SW 1271 (cell line): ENCODE results near the gene ZBTB40.

Experiments
- DNase-seq, 2 experiments: peaks; one replicate each; lab custom pipeline; 2025; lab: John Stamatoyannopoulos, UW

Gene ZBTB40

DNA sequence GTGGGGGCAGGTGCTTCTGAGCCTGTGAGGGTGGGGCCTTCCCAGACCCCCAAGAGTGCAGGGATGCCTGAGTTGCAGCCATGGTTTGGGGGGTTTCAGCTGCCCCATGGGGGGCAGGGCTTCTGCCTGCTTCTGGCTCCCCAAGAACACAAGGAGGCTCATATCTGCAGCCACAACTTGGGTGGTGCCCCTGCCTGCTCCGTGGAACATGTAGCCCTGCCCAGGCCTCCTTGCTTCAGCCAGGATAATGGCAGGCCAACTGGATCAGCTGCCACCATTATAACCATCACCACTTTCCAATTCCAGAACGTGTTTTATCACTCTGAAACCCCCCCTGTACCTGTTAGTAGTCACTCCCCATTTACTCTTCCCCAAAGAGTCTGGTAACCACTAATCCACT, 14.0 kb downstream of the ZBTB40 start:
- DNase-seq: no peak

DNA sequence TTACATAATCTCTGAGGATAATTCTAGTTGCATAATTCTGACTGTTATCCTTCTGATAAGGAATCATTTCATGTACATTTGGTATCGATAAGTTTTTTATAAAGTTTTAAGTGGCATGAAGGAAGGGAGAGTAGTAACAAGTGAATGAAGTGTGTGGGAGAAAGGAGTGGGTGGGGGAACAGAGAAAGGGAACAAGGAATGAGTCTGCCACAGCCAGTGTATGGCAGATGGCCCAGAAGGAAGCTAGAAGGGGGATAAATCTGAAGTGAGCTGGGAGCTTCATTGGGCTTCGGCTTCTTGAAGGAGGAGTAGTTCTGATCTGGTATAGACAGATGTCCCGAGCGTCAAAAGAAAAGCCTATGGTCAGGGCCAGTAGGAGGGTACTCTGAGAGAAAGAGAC, 18.6 kb downstream of the ZBTB40 start:
- no peak for DNase-seq

DNA sequence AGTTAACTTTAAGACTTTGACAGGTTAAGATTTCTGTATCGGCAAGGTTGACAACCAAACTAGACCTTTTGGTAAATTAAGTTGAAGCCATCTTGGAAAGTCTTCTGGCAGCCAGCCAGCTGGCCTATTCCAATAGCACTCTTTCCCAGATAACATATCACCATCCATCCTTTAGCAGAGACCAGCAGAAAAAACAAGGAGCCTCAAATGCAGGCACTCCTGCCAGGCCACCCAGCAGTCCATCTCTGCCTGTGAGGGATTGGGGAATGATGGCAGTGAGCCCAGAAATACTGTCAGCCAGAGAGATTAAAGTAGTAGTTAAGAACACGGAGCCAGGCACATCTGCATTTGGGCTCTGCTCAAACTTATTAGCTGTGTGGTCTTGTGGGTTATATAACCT, 19.4 kb downstream of the ZBTB40 start:
- no peak for DNase-seq

DNA sequence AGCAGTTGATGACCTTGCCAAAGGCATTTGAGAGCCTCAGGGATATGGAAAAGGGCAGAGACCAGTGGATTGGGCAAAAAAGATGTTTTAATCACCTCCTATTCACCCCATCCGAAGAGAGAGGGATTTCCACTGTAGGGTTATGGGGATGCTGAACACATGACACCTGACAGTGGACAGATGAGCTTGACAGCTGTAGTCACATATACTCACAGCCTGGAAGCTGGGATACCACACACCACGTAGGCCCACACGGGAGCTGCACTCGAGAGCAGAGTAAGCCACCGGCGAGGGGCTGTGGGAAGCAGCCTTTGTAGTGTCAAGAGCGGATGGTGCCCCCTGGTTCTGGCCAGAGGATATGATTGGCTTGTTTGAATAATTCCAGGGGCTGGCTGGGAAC, 20.0 kb downstream of the ZBTB40 start:
- DNase-seq: no peak

DNA sequence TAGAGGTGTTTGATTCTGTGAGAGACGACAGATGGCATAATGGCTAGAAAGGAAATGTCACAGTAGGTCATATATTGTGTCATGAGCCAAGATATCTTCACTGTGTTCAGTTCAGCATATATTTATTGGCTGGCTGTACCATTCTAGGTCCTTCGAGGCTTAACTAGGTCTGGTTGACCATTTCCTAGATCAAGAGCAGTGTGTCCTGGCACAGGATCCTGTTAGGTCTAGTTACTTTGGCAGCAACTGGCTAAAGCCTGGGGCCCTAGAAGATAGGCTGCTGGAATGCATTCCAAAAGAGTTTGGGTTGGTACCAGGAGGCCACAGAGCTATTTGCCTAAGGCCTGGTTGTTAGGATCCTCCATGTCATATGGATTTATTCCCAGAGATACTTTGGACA, 20.9 kb downstream of the ZBTB40 start:
- DNase-seq: no peak

DNA sequence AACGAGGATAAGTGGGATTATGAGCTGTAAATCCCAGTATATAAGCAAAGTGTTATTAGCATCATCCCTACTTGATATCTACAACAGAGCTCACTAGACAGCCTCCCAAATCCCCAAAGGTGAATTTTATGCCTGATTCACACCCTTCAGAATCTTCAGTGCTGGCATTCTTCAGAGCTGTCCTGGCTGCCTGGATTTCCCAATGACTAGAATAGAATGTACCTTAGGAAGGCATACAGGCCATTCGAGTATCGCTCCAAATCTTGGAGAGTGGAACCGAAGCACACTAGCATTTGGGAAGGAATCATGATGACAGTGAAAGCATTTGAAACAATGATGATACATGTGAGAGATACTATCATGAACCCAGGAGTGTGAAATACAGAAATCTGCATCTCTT, 22.3 kb downstream of the ZBTB40 start:
- DNase-seq: no peak

DNA sequence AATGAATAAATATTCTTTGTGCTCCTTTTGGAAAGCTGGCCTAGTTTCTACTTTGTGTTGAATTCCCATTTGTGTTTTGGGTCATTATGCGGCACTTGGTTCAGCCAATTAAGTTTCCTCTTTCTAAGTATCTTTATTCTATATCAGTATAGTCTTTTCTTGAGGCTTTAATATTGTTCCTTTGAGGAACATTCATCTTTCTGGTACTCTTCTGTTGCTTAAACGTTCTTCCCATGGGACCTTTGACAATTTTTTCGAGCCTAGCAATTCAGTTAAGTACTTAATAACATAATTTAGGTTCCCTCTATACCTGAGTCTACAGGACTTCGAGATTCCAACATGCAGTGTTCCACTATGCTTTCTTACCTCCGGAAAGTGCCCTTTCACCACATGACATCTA, 24.9 kb downstream of the ZBTB40 start:
- DNase-seq: no peak

DNA sequence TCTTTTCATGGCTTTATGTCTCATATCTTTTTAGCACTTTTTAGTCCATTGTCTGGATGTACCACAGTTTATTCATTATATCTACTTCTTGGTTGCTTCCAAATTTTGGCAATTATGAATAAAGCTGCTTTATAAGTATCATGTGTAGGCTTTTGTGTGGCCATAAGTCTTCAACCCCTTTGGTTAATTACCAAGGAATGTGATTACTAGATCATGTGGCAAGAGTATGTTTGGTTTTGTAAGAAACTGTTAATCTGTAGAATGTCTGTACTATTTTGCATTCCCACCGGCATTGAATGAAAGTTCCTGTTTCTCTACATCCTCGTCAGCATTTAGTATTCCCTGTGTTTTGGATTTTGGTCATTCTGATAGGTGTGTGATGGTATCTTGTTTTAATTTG, 31.5 kb downstream of the ZBTB40 start:
- no peak for DNase-seq

DNA sequence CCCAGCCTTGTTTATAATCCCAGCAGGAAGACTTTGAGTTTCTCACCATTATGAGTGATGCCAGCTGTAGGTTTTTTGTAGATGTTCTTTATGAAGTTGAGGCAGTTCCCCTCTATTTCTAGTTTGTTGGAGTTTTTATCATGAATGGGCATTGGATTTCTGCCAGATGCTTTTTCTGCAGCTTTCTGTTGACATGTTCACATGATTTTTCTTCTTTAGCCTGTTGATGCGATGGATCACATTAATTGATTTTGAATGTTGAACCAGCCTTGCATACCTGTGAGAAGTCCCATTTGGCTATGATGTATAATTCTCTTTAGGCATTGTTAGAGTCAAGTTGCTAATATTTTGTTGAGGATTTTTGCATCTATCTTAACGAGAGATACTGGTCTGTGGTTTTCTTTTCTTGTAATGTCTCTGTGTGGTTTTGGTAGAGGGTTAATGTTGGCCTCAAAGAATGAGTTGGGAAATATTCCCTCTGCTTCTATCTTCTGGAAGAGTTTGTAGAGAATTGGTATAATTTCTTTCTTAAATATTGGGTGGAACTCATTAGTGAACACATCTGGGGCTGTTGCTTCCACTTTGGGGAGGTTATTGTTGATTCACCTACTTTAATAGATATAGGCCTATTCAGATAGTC, 33.2 kb downstream of the ZBTB40 start:
- DNase-seq: no peak

DNA sequence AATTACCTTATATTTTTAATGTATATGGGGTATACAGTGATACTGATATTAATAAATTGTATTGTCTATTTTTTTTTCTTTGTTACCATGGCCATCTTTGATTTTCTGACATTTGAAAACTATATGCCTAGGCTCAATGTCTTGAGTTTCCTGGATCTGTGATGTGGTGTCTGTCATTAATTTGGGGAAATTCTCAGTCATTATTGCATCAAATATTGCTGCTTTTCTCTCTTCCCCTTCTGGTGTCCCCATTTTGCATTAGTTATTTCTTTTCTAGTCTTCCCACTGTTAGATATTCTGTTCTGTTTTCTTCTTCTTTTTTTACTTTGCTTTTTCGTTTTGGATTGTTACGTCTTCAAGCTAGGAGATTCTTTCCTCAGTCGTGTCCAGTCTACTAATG, 33.8 kb downstream of the ZBTB40 start:
- DNase-seq: no peak

DNA sequence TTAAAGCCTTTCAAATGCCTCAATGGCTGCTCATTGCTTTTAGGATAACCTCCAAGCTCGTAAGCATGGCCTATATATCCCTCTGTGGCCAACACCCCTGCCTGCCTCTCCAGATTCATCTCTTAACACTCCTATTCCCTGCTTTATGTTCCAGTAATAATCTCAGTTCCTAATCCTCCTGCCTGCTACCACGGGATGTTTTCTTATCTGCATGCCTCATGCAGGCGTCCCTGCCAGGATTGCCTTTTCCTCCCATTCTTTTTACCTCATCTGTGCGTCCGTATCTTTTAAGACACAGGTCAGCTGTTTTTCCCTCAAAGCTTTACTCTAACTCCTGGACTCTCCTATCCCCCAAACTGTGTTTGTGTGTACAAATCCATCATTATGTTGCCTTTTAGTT, 36.1 kb downstream of the ZBTB40 start:
- DNase-seq: no peak

DNA sequence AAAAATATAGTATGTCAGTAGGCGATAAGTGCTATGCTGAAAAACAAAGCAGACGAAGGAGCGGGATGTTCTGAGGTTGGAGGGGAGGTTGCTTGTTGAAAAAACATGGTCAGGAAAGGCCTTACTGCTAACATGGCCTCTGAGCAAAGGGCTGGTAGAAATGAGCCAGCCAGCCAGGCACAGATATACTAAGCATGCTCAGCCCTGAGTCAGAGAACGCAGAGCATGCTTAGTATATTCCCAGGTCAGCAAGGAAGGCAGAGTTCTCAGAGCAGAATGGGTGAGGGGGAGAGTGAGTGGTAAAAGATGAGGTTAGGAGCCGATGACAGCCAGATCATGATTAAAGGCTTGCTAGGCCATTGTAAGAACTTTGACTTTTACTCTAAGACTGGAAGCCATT, 36.7 kb downstream of the ZBTB40 start:
- DNase-seq: no peak

DNA sequence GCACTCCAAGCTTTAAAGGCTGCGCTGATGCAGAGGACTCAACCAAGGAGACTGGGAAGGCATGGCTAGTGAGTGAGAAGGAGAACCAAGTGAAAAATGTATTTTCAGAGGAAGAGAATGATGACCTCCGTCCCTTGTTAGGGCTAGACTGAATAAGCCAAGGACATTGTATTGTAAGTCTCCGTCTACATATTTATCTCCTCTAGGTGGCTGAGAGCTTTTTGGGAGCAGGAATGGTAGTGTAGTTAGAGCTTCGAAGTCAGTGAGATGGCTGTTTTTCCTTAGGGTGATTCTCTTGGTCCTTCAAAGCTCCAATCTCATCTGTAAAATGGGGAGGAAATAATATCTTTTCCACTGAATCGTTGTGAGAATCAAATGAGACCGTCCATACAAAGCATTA, 37.6 kb downstream of the ZBTB40 start:
- DNase-seq: no peak

DNA sequence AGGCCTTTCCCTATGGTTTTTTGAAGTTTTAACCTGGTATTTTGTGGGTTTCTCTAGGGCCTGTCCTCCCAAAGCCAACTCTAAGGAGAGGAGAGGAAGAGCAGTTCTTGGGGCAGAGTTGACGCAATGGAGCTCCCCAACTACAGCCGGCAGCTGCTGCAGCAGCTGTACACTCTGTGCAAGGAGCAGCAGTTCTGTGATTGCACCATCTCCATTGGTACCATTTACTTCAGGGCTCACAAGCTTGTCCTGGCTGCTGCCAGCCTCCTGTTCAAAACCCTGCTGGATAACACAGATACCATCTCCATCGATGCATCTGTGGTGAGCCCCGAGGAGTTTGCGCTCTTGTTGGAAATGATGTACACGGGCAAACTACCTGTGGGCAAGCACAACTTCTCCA, 38.2 kb downstream of the ZBTB40 start:
- DNase-seq: no peak

DNA sequence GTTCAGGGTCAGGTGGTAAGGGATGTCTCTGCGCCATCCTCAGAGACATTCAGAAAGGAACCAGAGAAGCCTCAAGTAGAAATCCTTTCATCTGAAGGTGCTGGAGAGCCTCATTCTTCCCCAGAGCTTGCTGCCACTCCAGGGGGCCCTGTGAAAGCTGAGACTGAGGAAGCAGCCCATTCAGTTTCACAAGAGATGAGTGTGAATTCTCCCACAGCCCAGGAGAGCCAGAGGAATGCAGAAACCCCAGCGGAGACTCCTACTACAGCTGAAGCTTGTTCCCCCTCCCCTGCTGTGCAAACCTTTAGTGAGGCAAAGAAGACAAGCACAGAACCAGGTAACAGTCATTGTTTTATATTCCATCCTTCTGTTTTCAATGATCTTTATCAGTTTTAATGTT, 38.7 kb downstream of the ZBTB40 start:
- no peak for DNase-seq

DNA sequence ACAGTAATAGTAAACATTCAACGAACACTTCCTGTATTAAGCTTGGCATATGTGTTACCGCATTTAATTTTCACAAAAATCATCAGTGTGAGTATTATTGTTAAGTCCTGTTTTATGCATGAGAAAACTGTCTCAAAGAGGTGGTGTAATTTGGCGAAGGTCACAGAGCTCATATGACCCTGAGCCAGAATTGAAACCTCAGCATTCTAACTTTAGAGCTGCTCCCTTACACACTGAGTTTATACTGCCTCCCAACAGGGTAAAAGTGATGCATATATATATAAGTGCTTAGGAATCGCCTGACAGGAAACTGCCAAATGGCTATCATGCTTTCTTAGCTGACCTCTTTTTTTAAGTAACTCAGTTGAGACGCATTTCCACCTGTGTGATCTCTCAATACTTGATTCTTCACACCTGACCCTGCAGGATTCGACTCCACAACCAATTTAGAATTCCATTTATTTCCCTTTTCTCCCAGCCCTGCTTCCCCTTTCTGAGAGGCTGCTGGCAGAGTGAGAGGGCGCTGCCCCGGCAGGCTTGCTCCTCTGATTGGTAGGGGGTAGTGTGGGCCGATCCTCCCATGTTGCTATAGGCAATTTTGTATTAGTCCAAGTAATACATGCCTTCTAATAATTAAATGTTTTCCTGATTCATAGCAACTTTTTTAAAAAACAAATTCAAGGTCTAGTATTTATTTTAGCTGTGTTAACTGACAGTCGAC, 40.5 kb downstream of the ZBTB40 start:
- DNase-seq: no peak

DNA sequence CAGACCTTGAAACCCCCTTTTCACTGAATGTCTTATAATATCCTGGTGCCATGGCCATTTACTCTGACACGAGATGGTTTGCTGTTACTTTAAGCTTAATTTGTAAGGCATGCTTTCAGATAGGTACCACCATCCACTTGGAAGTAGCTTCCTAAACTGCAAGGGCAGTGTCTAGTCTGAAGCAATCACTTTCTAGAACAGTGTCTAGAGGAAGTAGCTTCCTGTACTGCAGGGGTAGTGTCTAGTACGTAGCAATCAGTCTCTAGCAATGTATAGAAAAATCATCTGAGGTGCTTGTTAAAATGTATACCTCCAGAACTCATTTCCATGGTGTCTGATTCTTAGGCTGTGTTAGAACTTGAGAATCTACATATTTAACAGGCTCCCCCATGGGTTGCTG, 42.5 kb downstream of the ZBTB40 start:
- DNase-seq: no peak

DNA sequence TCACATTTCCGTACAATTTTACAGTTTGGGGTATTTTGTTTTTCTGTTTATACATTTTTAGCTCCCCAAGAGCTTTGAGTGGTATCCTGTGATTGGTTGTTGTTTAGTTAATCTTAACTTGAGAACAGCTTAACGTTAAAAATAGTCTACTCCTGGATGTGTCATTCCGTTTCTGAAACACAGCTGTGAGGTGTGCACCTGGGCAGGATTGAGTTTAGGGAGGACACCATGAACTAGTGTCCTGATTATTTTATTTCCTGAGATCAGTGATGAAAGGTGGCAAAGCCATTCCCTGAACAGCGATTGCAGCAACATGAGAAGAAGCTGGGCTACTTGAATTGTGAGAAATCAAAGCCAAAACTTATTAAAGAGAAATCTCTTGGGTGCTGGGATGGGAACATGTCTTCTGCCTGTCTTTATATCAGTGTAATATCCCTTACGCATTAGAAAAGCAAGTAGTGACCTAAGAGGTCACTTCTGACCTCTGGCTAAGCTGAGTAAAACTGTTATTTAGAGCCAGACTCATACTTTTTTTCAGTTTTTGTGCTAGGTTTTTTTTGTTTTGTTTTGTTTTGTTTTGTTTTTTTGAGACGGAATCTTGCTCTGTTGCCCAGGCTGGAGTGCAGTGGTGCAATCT, 43.4 kb downstream of the ZBTB40 start:
- no peak for DNase-seq

DNA sequence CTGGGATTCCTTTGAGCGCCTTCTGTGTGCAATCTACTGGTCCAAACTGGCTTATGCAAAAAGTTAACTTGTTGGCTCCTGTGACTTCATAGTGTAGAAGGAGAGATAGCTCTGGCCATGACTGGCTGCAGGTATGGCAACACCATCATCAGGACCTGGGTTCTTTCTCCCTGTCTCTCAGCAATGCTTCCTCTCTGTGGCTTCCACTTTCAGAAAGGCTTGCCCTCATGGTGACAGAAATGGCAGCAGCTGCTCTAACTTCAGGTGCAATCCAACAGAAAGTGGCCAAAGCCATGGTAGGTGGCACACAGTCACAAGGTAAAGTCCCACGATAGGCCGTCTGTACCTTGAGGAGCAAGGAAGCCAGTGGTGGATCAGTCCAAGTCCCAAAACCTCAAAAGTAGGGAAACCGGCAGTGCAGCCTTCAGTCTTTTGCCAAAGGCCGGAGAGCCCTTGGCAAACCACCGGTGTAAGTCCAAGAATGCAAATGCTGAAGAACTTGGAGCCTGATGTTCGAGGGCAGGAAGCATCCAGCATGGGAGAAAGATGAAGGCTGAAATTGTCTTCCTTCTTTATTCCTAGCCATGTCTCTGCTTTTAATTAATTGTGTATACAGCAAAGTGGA, 45.0 kb downstream of the ZBTB40 start:
- DNase-seq: no peak

DNA sequence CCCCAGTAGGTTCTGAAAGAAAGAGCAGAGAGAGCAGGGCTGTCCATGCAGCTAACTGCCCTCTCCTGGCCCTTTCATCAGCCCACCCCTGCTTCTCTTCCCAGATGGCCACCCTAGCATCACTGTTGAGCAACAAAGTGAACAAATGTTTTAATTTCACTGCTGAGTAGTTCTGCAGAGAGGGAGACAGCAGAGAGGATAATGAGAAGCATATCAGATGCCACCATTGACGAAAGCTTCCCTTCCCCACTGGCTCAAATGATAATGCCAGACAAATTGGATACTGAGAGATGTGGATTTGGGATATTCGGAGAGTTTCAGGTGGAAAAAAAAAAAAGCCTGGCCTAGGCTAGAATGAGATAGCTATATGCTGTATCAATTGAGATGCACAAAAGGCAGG, 46.8 kb downstream of the ZBTB40 start:
- DNase-seq: no peak

DNA sequence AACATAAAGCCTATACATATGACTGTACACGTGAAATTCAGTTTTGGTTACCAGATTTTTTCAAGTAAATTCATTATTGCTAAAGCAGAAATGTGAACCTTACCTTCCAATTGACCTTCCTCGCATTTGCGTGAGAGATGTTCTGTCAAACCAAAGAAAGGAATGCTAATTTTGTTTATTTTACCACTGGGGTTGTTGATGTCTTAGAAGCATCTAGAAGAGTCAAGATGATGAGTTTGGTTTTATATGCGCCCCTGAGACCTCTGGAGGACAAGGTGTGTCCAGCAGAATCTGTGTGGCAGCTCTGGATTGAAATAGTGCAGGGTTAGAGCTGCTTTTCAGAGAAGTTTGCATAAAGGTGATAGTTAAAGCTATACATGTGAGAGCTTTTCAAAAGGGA, 48.4 kb downstream of the ZBTB40 start:
- no peak for DNase-seq

DNA sequence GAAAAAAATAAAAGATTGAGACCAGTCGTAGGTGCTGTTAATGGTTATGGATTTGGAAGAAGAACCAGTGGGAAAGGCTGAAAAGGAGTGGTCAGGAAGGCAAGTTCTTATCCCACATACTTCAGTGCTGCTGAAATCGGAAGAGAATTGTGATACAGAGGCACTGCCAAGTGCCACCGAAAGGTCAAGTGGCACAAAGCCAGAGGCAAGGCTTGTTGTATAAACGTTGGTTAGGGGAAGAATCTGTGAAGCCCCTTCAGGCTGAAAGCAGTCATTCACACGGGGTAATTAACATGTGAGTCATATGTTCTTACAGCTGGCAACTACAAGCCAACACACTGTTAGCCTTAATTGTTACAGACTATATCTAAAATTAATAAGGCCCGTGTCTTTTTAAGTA, 48.8 kb downstream of the ZBTB40 start:
- no peak for DNase-seq

DNA sequence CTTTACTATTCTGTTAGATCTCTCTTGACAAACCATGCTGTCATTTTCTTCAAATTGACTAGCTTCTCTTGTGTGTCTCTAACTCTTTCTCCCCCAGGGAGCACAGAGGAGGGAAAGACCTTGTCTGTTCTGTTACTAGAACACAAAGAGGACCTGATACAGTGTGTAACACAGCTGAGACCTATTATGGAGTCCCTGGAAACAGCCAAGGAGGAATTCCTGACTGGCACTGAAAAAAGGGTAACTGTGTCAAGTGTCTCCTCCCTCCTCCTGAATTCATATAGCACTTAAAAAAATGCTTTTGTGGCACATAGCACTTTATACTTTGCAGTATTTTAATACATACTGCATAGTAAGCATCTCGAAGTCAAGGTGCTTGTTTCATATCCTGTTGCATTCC, 50.6 kb downstream of the ZBTB40 start:
- DNase-seq: no peak
